Ovary (tissue), 10 donors: ENCODE measurements around the gene ALDH3B2. TPM values are rescaled to one million over a fixed set of nuclear protein-coding genes. Genes with fewer than 3 reads are reported as not detected.
"Not testable (repeated sequence)": the region's sequence is repeated elsewhere in the genome, so short reads cannot be mapped to it uniquely, and the experiment has no call there.

Source experiments
- DNase-seq, 5 donors: peaks; one replicate each; pipeline ENCODE4 v3.0.0-alpha.2; 2019 to 2020
- H3K27ac ChIP-seq, 2 donors: fragments of 200-600 bp; one replicate each; pipeline versions ENCODE4 v1.5.1 to v1.8.0; 2019 to 2022
- H3K27me3 ChIP-seq: fragments of 200-600 bp; one replicate; pipeline ENCODE4 v1.8.0; 2022
- H3K36me3 ChIP-seq: fragments of 200-600 bp; sonication (generic); one replicate; pipeline ENCODE4 v1.5.1; 2019
- H3K4me1 ChIP-seq: one replicate; pipeline ENCODE4 v1.8.1; 2013; ENCODE audit warnings: mild to moderate bottlenecking, moderate library complexity; ENCODE audit not compliant: insufficient read depth
- H3K4me3 ChIP-seq: fragments of 200-600 bp; sonication (generic); one replicate; pipeline ENCODE4 v1.5.1; 2017
- H3K9me3 ChIP-seq, 2 donors: fragments of 200-600 bp in 1 of 2; sonication (generic) in 1 of 2; one replicate each; pipeline versions ENCODE4 v1.5.1 to v1.8.1; 2013 to 2019; ENCODE audit warnings: mild to moderate bottlenecking in 1 of 2, moderate library complexity in 1 of 2
- EP300 ChIP-seq: sonication (generic); formaldehyde crosslinking; IDR thresholded peaks from one replicate; pipeline ENCODE4 v1.6.1; 2017; ENCODE audit warnings: antibody characterized with exemption
- POLR2A ChIP-seq: fragments of 450-650 bp; IDR thresholded peaks from one replicate; pipeline ENCODE4 v1.6.1; 2017; ENCODE audit warnings: antibody characterized with exemption, mild to moderate bottlenecking, moderate library complexity
- WGBS, 3 donors: extraction: QIAGEN DNeasy Blood & Tissue Kit in 1 of 3; methylation state at CpG; one replicate each; pipeline versions ENCODE4 v1.1.5 to v1.1.7; 2013 to 2017; 5-methylcytosine and 5-hydroxymethylcytosine counted together
- intact Hi-C, 4 donors: fragments of 100-400 bp; cut with DNase I; formaldehyde crosslinking; loops; one replicate each; pipeline versions ENCODE4 v1.11.0 to v1.15.1; 2022 to 2023
- long read RNA-seq, 3 donors: library from polyadenylated mRNA in 2 of 3; unstranded in 2 of 3; transcript quantifications; one replicate each; pipeline ENCODE4 v2.0.0 and lab custom pipeline, GENCODE V29; 2021 to 2026
- polyA plus RNA-seq, 2 donors: library from polyadenylated mRNA; stranded (reverse); fragments of 200-250 nt in 1 of 2; fragments of 350-450 nt in 1 of 2; fragmentation: Illumina TruSeq in 1 of 2; extraction: RNeasy Lipid Tissue Mini Kit (QIAGEN cat#74804) in 1 of 2; gene quantifications; one replicate each; pipeline ENCODE4 v1.2.3, GENCODE V29; 2013 to 2014
- total RNA-seq, 7 donors: library from RNA; depleted of rRNA in 2 of 7; stranded (reverse); fragments of >200 nt in 2 of 7; fragmentation: NEBNext Ultra II Directional in 3 of 7; extraction: Animal tissue kit (Norgen Biotek cat#: 25700) in 3 of 7; gene quantifications; one replicate each; pipeline versions ENCODE4 v1.1.0 to v1.2.4, GENCODE V29; 2016 to 2023
- TF ChIP-seq, protein P1 (sequence below), 3 donors: fragments of 450-650 bp in 2 of 3; fragments of 200-600 bp in 1 of 3; IDR thresholded peaks; one replicate each; pipeline versions ENCODE4 v1.5.1 to v1.8.0; 2016 to 2022; ENCODE audit warnings: antibody characterized with exemption in 3 of 3, mild to moderate bottlenecking in 1 of 3
- donor health status: DM: no; HTN: no; CAD: no; lungs with moderate emphysema.
- donor health status: DM: no; HTN: no; CAD: no.
- donor health status: Bipolar disorder and iron deficiency.
- donor health status: DM: yes; HTN: yes; CAD: no.
- donor health status: DM: no; HTN: no; CAD: no.
- donor health status: DM: yes; HTN: yes; CAD: no.

ALDH3B2 gene, protein sequence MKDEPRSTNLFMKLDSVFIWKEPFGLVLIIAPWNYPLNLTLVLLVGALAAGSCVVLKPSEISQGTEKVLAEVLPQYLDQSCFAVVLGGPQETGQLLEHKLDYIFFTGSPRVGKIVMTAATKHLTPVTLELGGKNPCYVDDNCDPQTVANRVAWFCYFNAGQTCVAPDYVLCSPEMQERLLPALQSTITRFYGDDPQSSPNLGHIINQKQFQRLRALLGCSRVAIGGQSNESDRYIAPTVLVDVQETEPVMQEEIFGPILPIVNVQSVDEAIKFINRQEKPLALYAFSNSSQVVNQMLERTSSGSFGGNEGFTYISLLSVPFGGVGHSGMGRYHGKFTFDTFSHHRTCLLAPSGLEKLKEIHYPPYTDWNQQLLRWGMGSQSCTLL
- total RNA-seq = under 1 TPM in 4 of 7 donors, not detected in 3; 0.15 to 0.57 (median 0.27) TPM
- polyA plus RNA-seq = not detected
- long read RNA-seq, donor 1 = 0 reads
- long read RNA-seq, donor 2 = 0 reads
- long read RNA-seq, donor 3 = 0 reads

GRCh38 chr11:67674442-67674871, at the start of gene ALDH3B2:
TSS of gene ALDH3B2 (minus strand) at chr11:67674623. CDS start at chr11:67666935, 7,688 bp downstream.
- intact Hi-C loops = no loop called here
- H3K36me3 ChIP-seq = no peaks in the 10 kb centered on the region
- no peak for DNase-seq
- TF ChIP-seq, protein P1, sequence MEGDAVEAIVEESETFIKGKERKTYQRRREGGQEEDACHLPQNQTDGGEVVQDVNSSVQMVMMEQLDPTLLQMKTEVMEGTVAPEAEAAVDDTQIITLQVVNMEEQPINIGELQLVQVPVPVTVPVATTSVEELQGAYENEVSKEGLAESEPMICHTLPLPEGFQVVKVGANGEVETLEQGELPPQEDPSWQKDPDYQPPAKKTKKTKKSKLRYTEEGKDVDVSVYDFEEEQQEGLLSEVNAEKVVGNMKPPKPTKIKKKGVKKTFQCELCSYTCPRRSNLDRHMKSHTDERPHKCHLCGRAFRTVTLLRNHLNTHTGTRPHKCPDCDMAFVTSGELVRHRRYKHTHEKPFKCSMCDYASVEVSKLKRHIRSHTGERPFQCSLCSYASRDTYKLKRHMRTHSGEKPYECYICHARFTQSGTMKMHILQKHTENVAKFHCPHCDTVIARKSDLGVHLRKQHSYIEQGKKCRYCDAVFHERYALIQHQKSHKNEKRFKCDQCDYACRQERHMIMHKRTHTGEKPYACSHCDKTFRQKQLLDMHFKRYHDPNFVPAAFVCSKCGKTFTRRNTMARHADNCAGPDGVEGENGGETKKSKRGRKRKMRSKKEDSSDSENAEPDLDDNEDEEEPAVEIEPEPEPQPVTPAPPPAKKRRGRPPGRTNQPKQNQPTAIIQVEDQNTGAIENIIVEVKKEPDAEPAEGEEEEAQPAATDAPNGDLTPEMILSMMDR (IDR thresholded peaks at IDR 0.05) = no peak
- TF ChIP-seq POLR2A = no peak
- no peak for TF ChIP-seq EP300
- no peaks in the 10 kb centered on the region for H3K9me3 ChIP-seq
- no peak within 1 kb of the TSS for H3K27ac ChIP-seq
- H3K4me1 ChIP-seq = no peaks in the 10 kb centered on the region
- no peak within 1 kb of the TSS for H3K4me3 ChIP-seq
- H3K27me3 ChIP-seq = no peaks in the 10 kb centered on the region
- WGBS, 3 donors = 76 to 80% (median 78%) methylated on average over 8 of the region's 8 CpGs

GRCh38 chr11:67723036-67723435, 48.6 kb upstream of the ALDH3B2 start:
- H3K27ac ChIP-seq, H3K9me3 ChIP-seq, H3K4me1 ChIP-seq, H3K4me3 ChIP-seq, DNase-seq, H3K36me3 ChIP-seq, H3K27me3 ChIP-seq, intact Hi-C loops: not testable (repeated sequence)
- 79 to 90% (median 85%) methylated on average over 9 of the region's 9 CpGs for WGBS, 3 donors

DNA sequence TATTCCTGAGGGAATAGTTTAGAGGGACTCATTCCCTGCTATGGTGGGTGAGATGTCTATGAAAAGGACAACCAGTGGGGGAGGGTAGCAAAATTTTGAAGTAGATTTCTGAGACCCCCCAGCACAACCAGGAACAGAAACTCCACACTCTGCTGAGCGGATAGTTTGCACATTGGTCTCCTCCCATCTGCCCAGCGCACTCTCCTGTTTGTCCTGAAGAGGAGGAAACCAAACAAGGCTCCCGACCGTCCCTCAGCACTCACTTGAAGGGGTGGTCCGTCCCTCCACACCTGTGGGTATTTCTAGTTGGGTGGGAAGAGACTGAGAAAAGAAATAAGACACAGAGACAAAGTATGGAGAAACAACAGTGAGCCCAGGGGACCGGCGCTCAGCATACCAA, 41.8 kb upstream of the ALDH3B2 start:
- H3K27me3 ChIP-seq, H3K4me1 ChIP-seq, H3K27ac ChIP-seq, H3K36me3 ChIP-seq, H3K9me3 ChIP-seq, H3K4me3 ChIP-seq, intact Hi-C loops, DNase-seq: not testable (repeated sequence)
- WGBS, 3 donors = 46 to 56% (median 51%) methylated on average over 7 of the region's 7 CpGs

DNA sequence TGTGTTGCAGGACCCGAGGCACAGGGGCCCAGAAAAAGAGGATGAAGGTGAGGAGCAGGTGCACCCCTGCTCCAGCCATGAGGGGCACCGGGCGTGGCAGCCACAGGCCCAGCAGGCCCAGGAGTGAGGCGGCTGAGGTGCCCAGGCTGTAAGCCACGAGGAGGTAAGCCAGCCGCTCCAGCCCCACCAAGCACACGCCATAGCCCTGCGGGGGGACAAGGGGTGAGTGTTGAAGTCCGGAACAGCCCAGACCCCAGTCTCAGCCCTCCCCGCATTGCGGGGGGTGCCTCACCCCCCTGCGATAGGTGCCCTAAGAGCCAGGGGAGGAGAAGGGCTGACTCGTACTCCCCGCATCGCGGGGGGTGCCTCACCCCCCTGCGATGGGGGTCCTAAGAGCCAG, 41.4 kb upstream of the ALDH3B2 start:
- intact Hi-C loops, H3K9me3 ChIP-seq, H3K4me1 ChIP-seq, H3K27me3 ChIP-seq, DNase-seq, H3K27ac ChIP-seq, H3K4me3 ChIP-seq, H3K36me3 ChIP-seq: not testable (repeated sequence)
- WGBS, 3 donors = 61 to 73% (median 63%) methylated on average over 11 to 17 of the region's 17 CpGs

DNA sequence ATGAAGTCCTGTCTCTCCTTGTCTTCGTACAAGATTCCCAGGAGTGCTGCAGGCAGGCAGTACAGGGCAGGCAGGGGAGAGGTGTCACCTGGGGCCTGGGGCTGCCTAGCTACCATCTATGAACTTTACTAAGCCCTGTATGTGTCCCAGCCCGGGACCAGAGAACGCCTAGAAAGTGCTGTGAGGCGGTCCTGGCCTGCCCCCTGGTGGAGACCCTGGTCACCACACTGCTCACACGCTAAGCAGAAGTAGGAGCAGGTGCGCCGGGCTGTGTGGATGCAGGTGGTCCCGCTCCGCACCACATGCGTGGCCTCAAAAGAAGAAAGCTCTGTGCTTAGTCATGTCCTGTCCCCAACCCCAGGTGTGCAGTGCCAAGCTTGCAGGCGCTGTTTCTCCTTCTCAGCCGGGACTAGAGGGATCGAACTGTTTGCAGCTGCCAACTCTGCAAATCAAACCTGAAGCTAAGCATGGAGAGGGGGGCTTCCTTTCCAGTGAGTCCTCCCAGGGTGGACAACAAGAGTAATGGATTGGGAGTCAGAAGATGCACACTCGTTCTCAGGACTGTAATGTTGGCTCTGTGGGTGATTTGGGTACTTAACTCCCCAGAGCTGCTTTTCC, 39.6 kb upstream of the ALDH3B2 start:
- H3K4me1 ChIP-seq, H3K27ac ChIP-seq, intact Hi-C loops, H3K27me3 ChIP-seq, H3K4me3 ChIP-seq, H3K9me3 ChIP-seq, H3K36me3 ChIP-seq: not testable (repeated sequence)
- 8 to 20% (median 17%) methylated on average over 4 to 8 of the region's 14 CpGs for WGBS, 3 donors
- DNase-seq = peak in 1 of 5 donors; percentile 45

DNA sequence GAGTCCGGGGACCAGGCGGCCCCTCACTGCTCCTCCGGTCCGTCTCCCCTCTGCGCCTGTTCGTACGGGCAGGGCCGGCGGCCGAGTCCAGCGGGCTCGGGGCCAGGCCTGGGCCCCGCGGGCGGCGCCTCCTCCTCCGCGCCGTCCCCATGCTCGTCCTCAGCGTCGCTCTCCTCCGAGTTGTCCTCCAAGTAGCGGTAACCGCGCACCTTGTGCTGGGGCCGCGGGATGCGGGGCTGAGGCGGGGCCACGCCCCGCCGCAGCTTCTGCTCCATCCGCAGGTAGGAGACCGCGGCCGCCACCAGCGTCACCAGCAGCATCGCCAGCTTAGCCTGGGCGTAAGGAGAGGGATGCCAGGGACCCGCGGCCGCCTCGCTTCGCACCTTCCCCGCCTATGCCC, 37.3 kb upstream of the ALDH3B2 start:
- DNase-seq, H3K27ac ChIP-seq, H3K4me3 ChIP-seq, H3K9me3 ChIP-seq, H3K4me1 ChIP-seq, H3K27me3 ChIP-seq, intact Hi-C loops, H3K36me3 ChIP-seq: not testable (repeated sequence)
- WGBS, 3 donors = 2 to 3% methylated on average over 35 to 39 of the region's 46 CpGs; no CpG with 5 or more reads in 1 of the 3 donors

GRCh38 chr11:67711212-67711611, 36.8 kb upstream of the ALDH3B2 start:
- H3K36me3 ChIP-seq, H3K27me3 ChIP-seq, H3K27ac ChIP-seq, H3K9me3 ChIP-seq, DNase-seq, H3K4me1 ChIP-seq, intact Hi-C loops, H3K4me3 ChIP-seq: not testable (repeated sequence)
- WGBS, 3 donors = 0 to 3% (median 1%) methylated on average over 9 to 27 of the region's 31 CpGs

DNA sequence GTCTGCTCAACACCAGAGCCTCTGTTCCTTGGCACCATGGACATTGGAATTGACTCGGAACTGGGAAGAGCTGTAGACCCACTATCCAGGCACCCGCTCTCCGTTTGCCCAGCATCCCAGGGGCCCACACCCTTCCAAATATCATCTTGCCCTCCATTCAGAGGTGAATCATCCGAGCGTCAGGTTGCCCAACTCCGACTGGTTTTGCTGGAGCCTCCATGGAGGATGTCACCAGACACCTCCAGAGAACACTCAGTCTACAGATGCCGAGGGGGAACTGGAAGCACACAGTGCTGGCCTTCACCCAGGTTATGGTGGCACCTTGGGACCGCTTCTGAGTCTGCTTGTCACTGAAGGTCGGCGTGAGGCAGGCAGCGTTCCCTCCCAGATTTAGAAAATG, 35.4 kb upstream of the ALDH3B2 start:
- H3K4me3 ChIP-seq, H3K9me3 ChIP-seq, H3K4me1 ChIP-seq, H3K27me3 ChIP-seq, H3K27ac ChIP-seq, DNase-seq, intact Hi-C loops, H3K36me3 ChIP-seq: not testable (repeated sequence)
- WGBS, 3 donors = 88 to 93% (median 89%) methylated on average over 8 to 11 of the region's 11 CpGs
